Right atrium auricular region (tissue), 2 donors: ENCODE data around the gene SHISAL1. TPM values are rescaled to one million over a fixed set of nuclear protein-coding genes. Genes with fewer than 3 reads are reported as not detected.

Source experiments
- DNase-seq: peaks from one replicate; pipeline ENCODE4 v3.0.0-alpha.2; 2019; ENCODE audit warnings: low spot score
- H3K27ac ChIP-seq, 2 donors: fragments of 200-600 bp; sonication (generic); 1 replicate in 1 of 2; 2 replicates in 1 of 2; pipeline ENCODE4 v1.5.1; 2016 to 2019
- H3K27me3 ChIP-seq, 2 donors: fragments of 200-600 bp; sonication (generic); one replicate each; pipeline versions ENCODE4 v1.5.1 to v1.6.0; 2017 to 2019
- H3K36me3 ChIP-seq: fragments of 200-600 bp; sonication (generic); one replicate; pipeline ENCODE4 v1.5.1; 2016
- H3K4me1 ChIP-seq, 2 donors: fragments of 200-600 bp; sonication (generic); one replicate each; pipeline versions ENCODE4 v1.5.1 to v1.6.0; 2017 to 2019
- H3K4me3 ChIP-seq, 2 donors: fragments of 200-600 bp; sonication (generic); 1 replicate in 1 of 2; 2 replicates in 1 of 2; pipeline ENCODE4 v1.5.1; 2017 to 2019; ENCODE audit warnings: mild to moderate bottlenecking in 1 of 2, moderate library complexity in 1 of 2
- H3K9me3 ChIP-seq, 2 donors: fragments of 200-600 bp; sonication (generic); one replicate each; pipeline ENCODE4 v1.5.1; 2019
- total RNA-seq, 2 donors: library from RNA; depleted of rRNA; stranded (reverse); fragments of >200 nt; gene quantifications; one replicate each; pipeline ENCODE4 v1.1.0, GENCODE V29; 2016
- TF ChIP-seq, protein P1 (sequence below), 2 donors: fragments of 200-600 bp; sonication (generic); IDR thresholded peaks; one replicate each; pipeline ENCODE4 v1.5.1; 2019; ENCODE audit warnings: antibody characterized with exemption in 2 of 2

The SHISAL1 gene
- total RNA-seq, 2 donors from 2014 or later: 0.26 to 2.0 TPM

DNA sequence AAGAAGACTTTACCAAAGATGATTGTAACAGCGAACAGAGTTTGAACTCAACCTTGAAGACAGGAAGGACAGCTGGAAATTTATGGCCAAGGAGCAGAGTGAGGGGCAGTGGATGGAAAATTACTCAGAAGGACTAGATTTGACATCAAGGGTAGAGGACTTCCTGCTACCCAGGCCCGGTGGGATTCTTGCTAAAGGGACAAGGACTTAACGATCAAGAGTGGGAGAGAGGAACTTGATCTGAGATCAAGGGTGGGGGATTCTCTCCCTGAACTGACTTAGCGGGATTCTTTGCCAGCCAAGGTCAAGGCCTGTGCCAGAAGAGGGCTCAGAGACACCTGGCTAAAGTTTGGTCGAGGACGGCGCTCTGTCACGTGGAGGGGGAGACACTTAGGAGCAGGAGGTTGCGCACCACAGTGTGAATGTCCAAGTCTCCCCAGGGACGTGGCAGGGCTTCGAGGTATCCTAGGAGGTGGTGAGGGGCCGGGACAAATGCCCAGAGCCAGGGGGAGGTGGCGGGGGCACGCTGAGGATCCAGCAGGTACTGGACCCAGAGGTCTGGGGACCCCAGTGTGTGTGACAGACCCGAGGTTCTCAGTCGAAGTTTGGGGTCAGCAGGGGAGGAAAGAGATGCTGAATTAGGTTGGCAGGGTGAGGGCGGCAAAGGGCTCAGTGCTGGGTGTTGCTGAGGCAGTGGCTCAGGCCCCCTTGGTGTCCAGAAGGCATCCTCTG, 46.1 kb upstream of the SHISAL1 start:
- Histone ChIP-seq H3K27ac (peak overlapping the region in 1 of 2 donors; percentile 45), H3K27me3 (no peaks in the 10 kb centered on the region), H3K4me3 (no peak overlapping the region), H3K4me1 (peaks cover 0 to 44% of the 10 kb centered on the region in 2 donors), H3K9me3 (no peaks in the 10 kb centered on the region), H3K36me3 (no peaks in the 10 kb centered on the region)
- no peak for DNase-seq
- TF ChIP-seq, protein P1, sequence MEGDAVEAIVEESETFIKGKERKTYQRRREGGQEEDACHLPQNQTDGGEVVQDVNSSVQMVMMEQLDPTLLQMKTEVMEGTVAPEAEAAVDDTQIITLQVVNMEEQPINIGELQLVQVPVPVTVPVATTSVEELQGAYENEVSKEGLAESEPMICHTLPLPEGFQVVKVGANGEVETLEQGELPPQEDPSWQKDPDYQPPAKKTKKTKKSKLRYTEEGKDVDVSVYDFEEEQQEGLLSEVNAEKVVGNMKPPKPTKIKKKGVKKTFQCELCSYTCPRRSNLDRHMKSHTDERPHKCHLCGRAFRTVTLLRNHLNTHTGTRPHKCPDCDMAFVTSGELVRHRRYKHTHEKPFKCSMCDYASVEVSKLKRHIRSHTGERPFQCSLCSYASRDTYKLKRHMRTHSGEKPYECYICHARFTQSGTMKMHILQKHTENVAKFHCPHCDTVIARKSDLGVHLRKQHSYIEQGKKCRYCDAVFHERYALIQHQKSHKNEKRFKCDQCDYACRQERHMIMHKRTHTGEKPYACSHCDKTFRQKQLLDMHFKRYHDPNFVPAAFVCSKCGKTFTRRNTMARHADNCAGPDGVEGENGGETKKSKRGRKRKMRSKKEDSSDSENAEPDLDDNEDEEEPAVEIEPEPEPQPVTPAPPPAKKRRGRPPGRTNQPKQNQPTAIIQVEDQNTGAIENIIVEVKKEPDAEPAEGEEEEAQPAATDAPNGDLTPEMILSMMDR (IDR thresholded peaks at IDR 0.05): no peak

DNA sequence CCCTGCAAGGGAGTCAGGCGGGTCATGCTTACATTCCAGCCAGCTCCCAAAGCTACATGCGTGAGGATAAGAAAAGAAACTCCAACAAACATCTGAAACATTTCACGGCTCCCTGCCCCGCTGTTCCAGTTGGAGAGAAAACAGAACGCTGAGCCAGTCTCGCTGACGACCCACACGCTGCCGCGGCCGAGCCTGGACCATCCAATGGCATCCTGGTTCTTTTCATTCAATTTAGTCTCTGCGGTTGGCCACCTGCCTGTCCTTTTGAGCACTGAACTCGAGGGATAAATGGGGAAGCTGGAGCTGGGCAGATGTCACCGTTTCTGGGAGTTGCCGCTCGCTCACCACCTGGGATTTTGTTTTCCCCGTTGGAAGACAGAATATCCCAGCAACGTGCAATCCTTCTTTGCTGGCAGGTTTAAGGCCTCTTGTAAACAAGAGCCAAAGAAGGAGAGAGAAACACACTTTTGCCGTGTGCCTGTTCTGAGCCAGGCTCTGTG, 45.3 kb upstream of the SHISAL1 start:
- no peak overlapping the region for H3K4me3 ChIP-seq
- DNase-seq: peak; percentile 77
- peaks cover 0 to 35% of the 10 kb centered on the region in 2 donors for H3K4me1 ChIP-seq
- no peaks in the 10 kb centered on the region for H3K27me3 ChIP-seq
- no peaks in the 10 kb centered on the region for H3K9me3 ChIP-seq
- TF ChIP-seq, protein P1 (IDR thresholded peaks at IDR 0.05): no peak
- no peaks in the 10 kb centered on the region for H3K36me3 ChIP-seq
- peak overlapping the region in 1 of 2 donors; percentile 45 for H3K27ac ChIP-seq

DNA sequence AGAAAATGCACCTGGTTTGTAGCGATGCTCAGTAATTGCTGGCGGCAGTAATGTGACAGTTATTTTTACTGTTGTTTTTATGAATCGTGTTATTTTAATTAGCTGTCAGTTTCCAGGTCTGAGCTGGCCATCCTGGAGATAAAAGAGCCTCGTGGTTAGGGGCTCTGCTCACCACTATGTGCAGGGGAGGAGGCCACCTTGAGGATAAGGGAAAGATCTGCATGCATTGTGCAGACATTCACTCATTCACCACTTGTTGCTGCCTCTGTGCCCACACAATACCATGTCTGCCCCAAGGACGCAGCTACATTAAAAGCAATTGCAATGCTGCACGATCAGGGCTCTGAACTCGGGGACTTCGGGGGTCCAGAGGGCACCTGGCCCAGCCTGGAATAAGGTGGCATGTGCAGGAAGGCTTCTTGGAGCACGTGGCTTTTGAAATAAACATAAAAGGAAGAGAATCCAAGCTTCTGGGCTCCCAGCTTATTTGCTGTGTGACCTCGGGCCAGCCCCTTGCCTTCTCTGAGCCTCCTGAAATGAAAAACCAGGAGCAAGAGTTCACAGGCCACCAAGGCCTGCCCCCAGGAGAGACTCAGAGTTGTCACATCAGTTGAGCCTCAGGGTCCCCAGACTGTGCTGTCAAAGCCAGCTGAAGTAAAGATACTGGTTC, 44.7 kb upstream of the SHISAL1 start:
- H3K36me3 ChIP-seq: no peaks in the 10 kb centered on the region
- TF ChIP-seq, protein P1 (IDR thresholded peaks at IDR 0.05): no peak
- no peak for DNase-seq
- H3K27ac ChIP-seq: peak overlapping the region in 1 of 2 donors; percentile 45
- H3K27me3 ChIP-seq: no peaks in the 10 kb centered on the region
- no peak overlapping the region for H3K4me3 ChIP-seq
- H3K9me3 ChIP-seq: no peaks in the 10 kb centered on the region
- H3K4me1 ChIP-seq: peaks cover 0 to 30% of the 10 kb centered on the region in 2 donors

DNA sequence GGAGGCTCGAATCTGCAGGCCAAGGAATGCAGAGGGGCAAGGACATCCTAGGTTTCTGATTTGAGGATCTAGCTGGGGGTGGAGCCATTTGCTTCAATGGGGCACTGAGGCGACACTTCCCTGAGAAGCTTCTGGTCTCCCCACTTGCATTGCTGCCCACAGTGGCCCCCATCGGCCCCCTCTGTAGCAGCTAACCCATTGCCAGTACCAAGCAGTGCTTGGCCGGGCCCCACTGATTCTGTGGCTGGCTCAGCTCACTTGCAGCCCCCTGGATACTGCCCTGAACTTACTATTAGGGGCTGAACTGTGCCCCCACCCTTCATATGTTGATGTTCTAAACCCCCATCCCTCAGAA, 42.9 kb upstream of the SHISAL1 start:
- no peak for DNase-seq
- H3K4me1 ChIP-seq: peaks cover 0 to 30% of the 10 kb centered on the region in 2 donors
- no peaks in the 10 kb centered on the region for H3K27me3 ChIP-seq
- no peaks in the 10 kb centered on the region for H3K9me3 ChIP-seq
- TF ChIP-seq, protein P1 (IDR thresholded peaks at IDR 0.05): no peak
- H3K36me3 ChIP-seq: no peaks in the 10 kb centered on the region
- no peak overlapping the region for H3K4me3 ChIP-seq
- H3K27ac ChIP-seq: no peak overlapping the region

DNA sequence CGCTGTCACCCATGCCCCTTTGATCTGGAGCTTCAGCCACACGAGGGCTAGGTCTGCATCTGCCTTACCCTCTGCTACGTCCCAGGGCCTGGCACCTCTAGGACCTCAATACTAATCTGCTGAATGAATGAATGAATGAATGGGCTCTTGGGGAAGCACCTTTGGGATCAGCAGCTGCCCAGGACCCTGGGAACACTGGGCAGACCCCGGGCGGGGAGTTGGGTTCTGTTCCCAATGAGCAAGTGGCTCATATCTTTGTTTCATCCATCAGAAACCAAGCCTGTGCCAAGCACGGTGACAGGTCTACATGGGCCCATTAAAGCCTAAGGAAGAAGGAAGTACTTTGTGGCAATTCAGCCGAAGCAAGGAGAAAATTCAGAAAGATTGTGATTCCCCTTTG, 41.5 kb upstream of the SHISAL1 start:
- Histone ChIP-seq H3K4me1 (peaks cover 0 to 22% of the 10 kb centered on the region in 2 donors), H3K9me3 (no peaks in the 10 kb centered on the region), H3K27me3 (no peaks in the 10 kb centered on the region), H3K27ac (no peak overlapping the region), H3K4me3 (no peak overlapping the region), H3K36me3 (no peaks in the 10 kb centered on the region)
- no peak for DNase-seq
- TF ChIP-seq, protein P1 (IDR thresholded peaks at IDR 0.05): no peak
